Measurements from ENCODE around the gene PCSK6.

GRCh38 chr15:101469520-101470288 is 19.8 kb downstream of the PCSK6 start:
- TF ChIP-seq, protein P1, sequence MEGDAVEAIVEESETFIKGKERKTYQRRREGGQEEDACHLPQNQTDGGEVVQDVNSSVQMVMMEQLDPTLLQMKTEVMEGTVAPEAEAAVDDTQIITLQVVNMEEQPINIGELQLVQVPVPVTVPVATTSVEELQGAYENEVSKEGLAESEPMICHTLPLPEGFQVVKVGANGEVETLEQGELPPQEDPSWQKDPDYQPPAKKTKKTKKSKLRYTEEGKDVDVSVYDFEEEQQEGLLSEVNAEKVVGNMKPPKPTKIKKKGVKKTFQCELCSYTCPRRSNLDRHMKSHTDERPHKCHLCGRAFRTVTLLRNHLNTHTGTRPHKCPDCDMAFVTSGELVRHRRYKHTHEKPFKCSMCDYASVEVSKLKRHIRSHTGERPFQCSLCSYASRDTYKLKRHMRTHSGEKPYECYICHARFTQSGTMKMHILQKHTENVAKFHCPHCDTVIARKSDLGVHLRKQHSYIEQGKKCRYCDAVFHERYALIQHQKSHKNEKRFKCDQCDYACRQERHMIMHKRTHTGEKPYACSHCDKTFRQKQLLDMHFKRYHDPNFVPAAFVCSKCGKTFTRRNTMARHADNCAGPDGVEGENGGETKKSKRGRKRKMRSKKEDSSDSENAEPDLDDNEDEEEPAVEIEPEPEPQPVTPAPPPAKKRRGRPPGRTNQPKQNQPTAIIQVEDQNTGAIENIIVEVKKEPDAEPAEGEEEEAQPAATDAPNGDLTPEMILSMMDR (conservative IDR thresholded peaks at IDR 0.05; ENCODE audit: low read length): no peak
- no peak for TF ChIP-seq EZH2phosphoT487 (IDR thresholded peaks at IDR 0.05; ENCODE audit: borderline replicate concordance, low read depth, low read length)
